GM12878 (cell line): Measurements from ENCODE around the gene UBALD2. TPM values are rescaled to one million over a fixed set of nuclear protein-coding genes. Genes with fewer than 3 reads are reported as not detected.

ENCODE experiments used
- ATAC-seq: fragments of 200-7000 bp; cut with Tn5 transposase; 3 replicates; pipeline ENCODE4 v1.9.1; 2020; ENCODE audit warnings: mild to moderate bottlenecking, moderate library complexity
- BruUV-seq: library from RNA; stranded (reverse); fragments of 400-500 nt; replicated peaks from 2 replicates; lab custom pipeline; 2021; lab: Mats Ljungman, UMichigan
- CTCF ChIA-PET: fragments of 300-600 bp; sonication (Branson Sonifier 250); formaldehyde crosslinking; extraction: SDS; loops from one replicate; lab custom pipeline; 2021; ENCODE audit warnings: inconsistent platforms; lab: Yijun Ruan, JAX
- POLR2A ChIA-PET: fragments of 350-600 bp; formaldehyde crosslinking; extraction: SDS; loops from one replicate; lab custom pipeline; 2021; ENCODE audit warnings: inconsistent platforms; lab: Charles Lee
- RAD21 ChIA-PET: fragments of 300-600 bp; sonication (Branson Sonifier 250); formaldehyde crosslinking; loops from one replicate; lab custom pipeline; 2023; ENCODE audit warnings: antibody characterized with exemption; ENCODE audit not compliant: unreplicated experiment; lab: Charles Lee
- SMC1A ChIA-PET: fragments of 300-600 bp; sonication (Branson Sonifier 250); formaldehyde crosslinking; loops from one replicate; lab custom pipeline; 2023; ENCODE audit not compliant: unreplicated experiment, uncharacterized antibody; lab: Charles Lee
- DNase-seq: peaks from one replicate; pipeline ENCODE4 v3.0.0-alpha.2; 2011; ENCODE audit warnings: low read depth, low spot score
- FAIRE-seq: peaks from 3 replicates; lab custom pipeline; 2011; peaks lifted over from hg19 to GRCh38; lab: Jason Lieb, UNC
- H2AFZ ChIP-seq: 2 replicates; pipeline ENCODE4 v1.6.0; 2011; ENCODE audit warnings: low read depth, low read length, control low read depth; ENCODE audit not compliant: control insufficient read depth
- H3K27ac ChIP-seq: 2 replicates; pipeline ENCODE4 v1.5.1; 2011; ENCODE audit warnings: control low read depth; ENCODE audit not compliant: control insufficient read depth, insufficient read depth
- H3K27me3 ChIP-seq, 2 experiments: replicated peaks in 1 of 2; 2 replicates each; pipeline versions ENCODE4 v1.6.0 to v1.6.1; 2011; ENCODE audit warnings: low read length in 1 of 2; ENCODE audit not compliant: control insufficient read depth in 2 of 2, insufficient read depth in 2 of 2
- H3K36me3 ChIP-seq, 2 experiments: 2 replicates each; pipeline ENCODE4 v1.5.1; 2011; ENCODE audit warnings: low read length in 1 of 2; ENCODE audit not compliant: control insufficient read depth in 2 of 2, insufficient read depth in 2 of 2
- H3K4me1 ChIP-seq: 2 replicates; pipeline ENCODE4 v1.6.1; 2011; ENCODE audit warnings: mild to moderate bottlenecking, low read length, moderate library complexity, mixed read lengths; ENCODE audit not compliant: control insufficient read depth, insufficient read depth
- H3K4me2 ChIP-seq: 2 replicates; pipeline ENCODE4 v1.6.0; 2011; ENCODE audit warnings: control low read depth; ENCODE audit not compliant: control insufficient read depth, insufficient read depth
- H3K4me3 ChIP-seq: fragments of 200-600 bp; sonication (generic); 2 replicates; pipeline ENCODE4 v1.5.1; 2016
- H3K79me2 ChIP-seq: 2 replicates; pipeline ENCODE4 v1.6.0; 2011; ENCODE audit warnings: low read length; ENCODE audit not compliant: control insufficient read depth, insufficient read depth
- H3K9ac ChIP-seq: 2 replicates; pipeline ENCODE4 v1.8.0; 2011; ENCODE audit warnings: low read length, control low read depth, mixed read lengths; ENCODE audit not compliant: control insufficient read depth, insufficient read depth
- H3K9me3 ChIP-seq: replicated peaks from 3 replicates; pipeline ENCODE4 v1.5.1; 2011; ENCODE audit warnings: mild to moderate bottlenecking, low read length; ENCODE audit not compliant: control insufficient read depth, insufficient read depth
- H4K20me1 ChIP-seq: 2 replicates; pipeline ENCODE4 v1.6.0; 2011; ENCODE audit not compliant: control insufficient read depth, insufficient read depth
- CHD2 ChIP-seq: IDR thresholded peaks from 2 replicates; pipeline ENCODE4 v1.6.1; 2011; ENCODE audit warnings: low read depth, low read length, improper control_type of control experiment, borderline replicate concordance
- FOS ChIP-seq: IDR thresholded peaks from 3 replicates; pipeline ENCODE4 v1.6.1; 2011; ENCODE audit warnings: borderline replicate concordance; ENCODE audit not compliant: insufficient read length; ENCODE audit errors: extremely low read depth
- KLF5 ChIP-seq: fragments of 450-650 bp; IDR thresholded peaks from 2 replicates; pipeline ENCODE4 v1.6.1; 2014; ENCODE audit warnings: mild to moderate bottlenecking; ENCODE audit not compliant: partially characterized antibody
- MEF2A ChIP-seq: IDR thresholded peaks from 2 replicates; pipeline ENCODE4 v1.6.1; 2011; ENCODE audit warnings: low read depth, mild to moderate bottlenecking, low read length, moderate library complexity; ENCODE audit not compliant: insufficient read depth
- PML ChIP-seq: IDR thresholded peaks from 2 replicates; pipeline ENCODE4 v1.6.1; 2012; ENCODE audit warnings: low read length, inconsistent platforms
- RAD51 ChIP-seq: fragments of 450-650 bp; IDR thresholded peaks from 2 replicates; pipeline ENCODE4 v1.6.1; 2016; ENCODE audit warnings: moderate library complexity, mild to moderate bottlenecking, inconsistent platforms
- RCOR1 ChIP-seq: conservative IDR thresholded peaks from 2 replicates; pipeline ENCODE4 v1.6.1; 2012; ENCODE audit warnings: low read depth, low read length, improper control_type of control experiment
- SMAD1 ChIP-seq: fragments of 450-650 bp; IDR thresholded peaks from 2 replicates; pipeline ENCODE4 v1.6.1; 2018; ENCODE audit warnings: mild to moderate bottlenecking, low read depth; ENCODE audit not compliant: partially characterized antibody
- SMC3 ChIP-seq: IDR thresholded peaks from 2 replicates; pipeline ENCODE4 v1.6.1; 2011; ENCODE audit warnings: low read length, improper control_type of control experiment, borderline replicate concordance
- SREBF1 ChIP-seq: IDR thresholded peaks from 2 replicates; pipeline ENCODE4 v1.6.1; 2012; ENCODE audit warnings: mild to moderate bottlenecking, low read length
- SUPT20H ChIP-seq: IDR thresholded peaks from 2 replicates; pipeline ENCODE4 v1.6.1; 2011; ENCODE audit warnings: low read depth, mild to moderate bottlenecking, low read length, moderate library complexity, borderline replicate concordance; ENCODE audit not compliant: control insufficient read depth
- SUZ12 ChIP-seq: fragments of 200-600 bp; sonication (generic); IDR thresholded peaks from one replicate; pipeline ENCODE4 v1.6.1; 2018; ENCODE audit warnings: antibody characterized with exemption, mild to moderate bottlenecking; ENCODE audit not compliant: unreplicated experiment
- YBX1 ChIP-seq: fragments of 450-650 bp; IDR thresholded peaks from 2 replicates; pipeline ENCODE4 v1.6.1; 2016; ENCODE audit warnings: antibody characterized with exemption
- ZNF274 ChIP-seq: IDR thresholded peaks from one replicate; pipeline ENCODE4 v1.8.0; 2011; ENCODE audit not compliant: insufficient read length, insufficient read depth
- ZNF622 ChIP-seq: fragments of 450-650 bp; IDR thresholded peaks from 2 replicates; pipeline ENCODE4 v1.6.1; 2017; ENCODE audit warnings: mild to moderate bottlenecking, inconsistent platforms
- WGBS: methylation state at CpG from one replicate; pipeline ENCODE4 v1.1.6; 2016; ENCODE audit warnings: low lambda C conversion rate; ENCODE audit not compliant: insufficient replicate concordance, insufficient coverage; ENCODE audit errors: missing lambda C conversion rate; 5-methylcytosine and 5-hydroxymethylcytosine counted together
- in situ Hi-C: fragments of 300-500 bp; cut with MboI; formaldehyde crosslinking; loops from 9 replicates; pipeline ENCODE4 v1.14.3; 2018; ENCODE audit warnings: mixed read lengths
- intact Hi-C: fragments of 100-400 bp; cut with micrococcal nuclease; formaldehyde crosslinking; loops from one replicate; pipeline ENCODE4 v1.14.2; 2022; ENCODE audit not compliant: unreplicated experiment
- polyA plus RNA-seq, 11 experiments: library from polyadenylated mRNA; depleted of rRNA in 4 of 11; unstranded in 6 of 11; stranded (reverse) in 5 of 11; fragments of >200 nt; fragmentation: Nextera tagmentation in 4 of 11; fragmentation: Illumina TruSeq in 1 of 11; extraction: Ambion mirVana in 4 of 11; extraction: Trizol in 1 of 11; gene quantifications; 1 replicate in 1 of 11; 2 replicates in 10 of 11; pipeline versions ENCODE4 v1.2.1 to v1.2.3, GENCODE V29; 2011 to 2016; ENCODE audit warnings: inconsistent platforms in 2 of 11, missing spikeins in 2 of 11, low read depth in 1 of 11
- total RNA-seq, 4 experiments: library from RNA; depleted of rRNA in 3 of 4; stranded (reverse); fragments of >200 nt in 3 of 4; fragmentation: Illumina TruSeq in 1 of 4; extraction: Trizol in 1 of 4; gene quantifications; 2 replicates each; pipeline versions ENCODE4 v1.2.1 to v1.2.3, GENCODE V29; 2013 to 2021
- TF ChIP-seq, protein P1 (sequence below): fragments of 450-650 bp; IDR thresholded peaks from 2 replicates; pipeline ENCODE4 v1.6.1; 2018; ENCODE audit warnings: mild to moderate bottlenecking, low read depth, moderate library complexity; ENCODE audit not compliant: partially characterized antibody
- TF ChIP-seq, protein P2 (sequence below): IDR thresholded peaks from 2 replicates; pipeline ENCODE4 v1.6.1; 2011; ENCODE audit warnings: low read depth, mild to moderate bottlenecking, low read length, moderate library complexity, borderline replicate concordance; ENCODE audit errors: extremely low read depth

UBALD2 gene
- total and polyA plus RNA-seq, 10 of the 15 experiments (the other 5 are each of a cell fraction or from before 2014, with no cell fraction given), result 2.8 to 165 (median 20.6) TPM

DNA sequence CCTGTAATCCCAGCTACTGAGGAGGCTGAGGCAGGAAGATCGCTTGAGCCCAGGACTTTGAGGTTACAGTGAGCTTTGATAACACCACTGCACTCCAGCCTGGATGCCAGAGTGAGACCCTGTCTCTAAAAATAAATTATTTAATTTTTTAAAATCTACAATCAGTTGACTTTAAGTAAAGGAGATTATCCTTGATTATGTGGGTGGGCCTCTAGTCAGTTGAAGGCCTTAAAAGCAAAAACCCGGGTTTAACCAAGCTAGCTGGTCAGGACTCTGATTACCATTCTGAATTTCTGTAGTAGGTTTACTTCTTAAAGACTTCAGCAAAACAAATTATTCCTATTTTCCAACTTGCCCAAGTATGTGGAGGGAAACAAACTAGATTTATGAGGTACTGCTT, 29.3 kb upstream of the UBALD2 start:
- ATAC-seq (no peak), DNase-seq (no peak), FAIRE-seq (no peak)
- SMC1A ChIA-PET, result interaction anchor here (0.6 to 4.9 kb wide), 11 partner anchors 10 to 56 kb away, joined by 3 to 61 read pairs (median 4); partner anchors contain the start of gene UBALD2
- H3K9ac ChIP-seq, result no peak overlapping the region
- intact Hi-C loops (loop anchor here (5.0 kb wide), 1 partner anchor 44 kb away; no protein-coding TSS in a partner anchor), in situ Hi-C loops (no loop called here)
- no peaks in the 10 kb centered on the region for H3K79me2 ChIP-seq
- 98% methylated on average over 2 of the region's 2 CpGs for WGBS
- H3K9me3 ChIP-seq, result no peaks in the 10 kb centered on the region
- no peak overlapping the region for H3K4me3 ChIP-seq
- no peak overlapping the region for H2AFZ ChIP-seq
- H3K4me2 ChIP-seq, result no peak overlapping the region
- H3K27me3 ChIP-seq, result peaks cover 0 to 2% of the 10 kb centered on the region in 2 experiments; a peak in 2 of 4 replicates
- POLR2A ChIA-PET, result interaction anchor here (1.0 to 1.6 kb wide), 3 partner anchors 10 to 50 kb away, joined by 4 to 5 read pairs (median 4); no protein-coding TSS in a partner anchor
- peaks cover 14% of the 10 kb centered on the region for H3K4me1 ChIP-seq
- CTCF ChIA-PET, result interaction anchor here (0.5 to 1.8 kb wide), 3 partner anchors 8 to 1902 kb away, joined by 3 to 5 read pairs (median 3); no protein-coding TSS in a partner anchor
- BruUV-seq, result no TSS peak
- no peak overlapping the region for H3K27ac ChIP-seq
- H3K36me3 ChIP-seq, result no peaks in the 10 kb centered on the region
- RAD21 ChIA-PET, result interaction anchor here (1.0 to 1.8 kb wide), 4 partner anchors 10 to 28 kb away, joined by 3 to 6 read pairs (median 4); no protein-coding TSS in a partner anchor
- no peak for TF ChIP-seq SUZ12
- TF ChIP-seq, protein P1, sequence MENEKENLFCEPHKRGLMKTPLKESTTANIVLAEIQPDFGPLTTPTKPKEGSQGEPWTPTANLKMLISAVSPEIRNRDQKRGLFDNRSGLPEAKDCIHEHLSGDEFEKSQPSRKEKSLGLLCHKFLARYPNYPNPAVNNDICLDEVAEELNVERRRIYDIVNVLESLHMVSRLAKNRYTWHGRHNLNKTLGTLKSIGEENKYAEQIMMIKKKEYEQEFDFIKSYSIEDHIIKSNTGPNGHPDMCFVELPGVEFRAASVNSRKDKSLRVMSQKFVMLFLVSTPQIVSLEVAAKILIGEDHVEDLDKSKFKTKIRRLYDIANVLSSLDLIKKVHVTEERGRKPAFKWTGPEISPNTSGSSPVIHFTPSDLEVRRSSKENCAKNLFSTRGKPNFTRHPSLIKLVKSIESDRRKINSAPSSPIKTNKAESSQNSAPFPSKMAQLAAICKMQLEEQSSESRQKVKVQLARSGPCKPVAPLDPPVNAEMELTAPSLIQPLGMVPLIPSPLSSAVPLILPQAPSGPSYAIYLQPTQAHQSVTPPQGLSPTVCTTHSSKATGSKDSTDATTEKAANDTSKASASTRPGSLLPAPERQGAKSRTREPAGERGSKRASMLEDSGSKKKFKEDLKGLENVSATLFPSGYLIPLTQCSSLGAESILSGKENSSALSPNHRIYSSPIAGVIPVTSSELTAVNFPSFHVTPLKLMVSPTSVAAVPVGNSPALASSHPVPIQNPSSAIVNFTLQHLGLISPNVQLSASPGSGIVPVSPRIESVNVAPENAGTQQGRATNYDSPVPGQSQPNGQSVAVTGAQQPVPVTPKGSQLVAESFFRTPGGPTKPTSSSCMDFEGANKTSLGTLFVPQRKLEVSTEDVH, result no peak
- no peak for TF ChIP-seq SUPT20H
- no peak for TF ChIP-seq MEF2A
- no peak for TF ChIP-seq YBX1
- TF ChIP-seq RAD51, result no peak
- no peak for TF ChIP-seq CHD2
- no peak for TF ChIP-seq SREBF1
- TF ChIP-seq, protein P2, sequence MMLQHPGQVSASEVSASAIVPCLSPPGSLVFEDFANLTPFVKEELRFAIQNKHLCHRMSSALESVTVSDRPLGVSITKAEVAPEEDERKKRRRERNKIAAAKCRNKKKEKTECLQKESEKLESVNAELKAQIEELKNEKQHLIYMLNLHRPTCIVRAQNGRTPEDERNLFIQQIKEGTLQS, result no peak
- no peak for TF ChIP-seq SMC3
- no peak for TF ChIP-seq KLF5
- TF ChIP-seq ZNF274, result no peak
- no peak for TF ChIP-seq FOS
- TF ChIP-seq SMAD1, result no peak
- no peak for TF ChIP-seq RCOR1
- no peak for TF ChIP-seq ZNF622
- no peak for TF ChIP-seq PML
- no peaks in the 10 kb centered on the region for H4K20me1 ChIP-seq
